DOHH2 (cell line): Measurements from ENCODE around the gene SPACA9.

Source experiments
- H3F3A ChIP-seq: fragments of 200-600 bp; sonication (generic), shearing (Covaris generic); 2 replicates; pipeline ENCODE4 v1.6.0; 2016; ENCODE audit warnings: antibody characterized with exemption, mild to moderate bottlenecking; ENCODE audit not compliant: control insufficient read depth, insufficient read depth
- H3K27ac ChIP-seq: fragments of 200-600 bp; sonication (generic); 2 replicates; pipeline ENCODE4 v1.5.1; 2014; ENCODE audit warnings: low read depth, mild to moderate bottlenecking, low read length, moderate library complexity
- H3K27me3 ChIP-seq: fragments of 200-600 bp; sonication (generic); 2 replicates; pipeline ENCODE4 v1.6.1; 2014; ENCODE audit warnings: mild to moderate bottlenecking, low read length, mixed read lengths; ENCODE audit not compliant: control insufficient read depth
- H3K36me3 ChIP-seq: fragments of 200-600 bp; sonication (generic); 2 replicates; pipeline ENCODE4 v1.6.1; 2014; ENCODE audit warnings: mild to moderate bottlenecking, low read length, moderate library complexity, mixed read lengths; ENCODE audit not compliant: control insufficient read depth
- H3K4me1 ChIP-seq: fragments of 200-600 bp; sonication (generic); 2 replicates; pipeline ENCODE4 v1.6.1; 2014; ENCODE audit warnings: mild to moderate bottlenecking, low read length, mixed read lengths; ENCODE audit not compliant: control insufficient read depth
- H3K4me2 ChIP-seq: fragments of 200-600 bp; sonication (generic); 2 replicates; pipeline ENCODE4 v1.6.0; 2014; ENCODE audit warnings: mild to moderate bottlenecking, low read length, moderate library complexity
- H3K4me3 ChIP-seq: fragments of 200-600 bp; sonication (generic); 2 replicates; pipeline ENCODE4 v1.5.1; 2014; ENCODE audit warnings: mild to moderate bottlenecking, low read length, mixed read lengths
- H3K79me2 ChIP-seq: fragments of 200-600 bp; sonication (generic); 2 replicates; pipeline ENCODE4 v1.6.1; 2014; ENCODE audit warnings: mild to moderate bottlenecking, low read length, mixed read lengths; ENCODE audit not compliant: control insufficient read depth
- H3K9me2 ChIP-seq: fragments of 200-600 bp; sonication (generic); replicated peaks from 2 replicates; pipeline ENCODE4 v1.6.1; 2014; ENCODE audit warnings: mild to moderate bottlenecking, low read length, mixed read lengths; ENCODE audit not compliant: control insufficient read depth
- H3K9me3 ChIP-seq: fragments of 200-600 bp; sonication (generic); 2 replicates; pipeline ENCODE4 v1.6.1; 2014; ENCODE audit warnings: antibody characterized with exemption, low read length, mixed read lengths; ENCODE audit not compliant: control insufficient read depth, insufficient read depth
- H4K20me1 ChIP-seq: fragments of 200-600 bp; sonication (generic); 2 replicates; pipeline ENCODE4 v1.6.0; 2014; ENCODE audit warnings: low read depth, mild to moderate bottlenecking, antibody characterized with exemption, low read length, moderate library complexity; ENCODE audit not compliant: control insufficient read depth, insufficient read depth
- EZH2phosphoT487 ChIP-seq: fragments of 200-600 bp; sonication (generic); IDR thresholded peaks from 2 replicates; pipeline ENCODE4 v1.6.1; 2017; ENCODE audit warnings: borderline replicate concordance, mild to moderate bottlenecking, antibody characterized with exemption, low read length, moderate library complexity, mixed read lengths
- TF ChIP-seq, protein P1 (sequence below): fragments of 200-600 bp; sonication (generic); IDR thresholded peaks from one replicate; pipeline ENCODE4 v1.5.1; 2014; ENCODE audit warnings: antibody characterized with exemption, mild to moderate bottlenecking, low read depth, low read length; ENCODE audit not compliant: poor library complexity, severe bottlenecking

The SPACA9 gene

DNA sequence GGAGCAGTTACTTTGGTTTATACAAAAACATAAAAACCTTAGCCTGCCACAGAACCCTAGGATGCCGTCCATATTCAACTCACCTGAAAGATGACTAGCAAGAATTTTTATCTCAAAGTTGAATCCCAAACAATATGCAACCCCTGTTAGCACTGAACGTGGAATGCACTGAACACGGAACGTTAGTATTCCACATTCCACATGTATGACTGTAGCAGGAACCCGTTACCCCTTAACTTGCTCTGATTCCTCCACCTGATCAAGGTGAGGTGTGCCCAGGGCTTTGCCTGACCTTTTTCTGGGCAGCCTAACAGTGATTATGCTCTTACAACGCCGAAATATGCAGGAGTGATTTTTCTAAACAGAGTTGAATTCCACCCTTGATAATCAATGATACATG lies 44.4 kb upstream of the SPACA9 start:
- TF ChIP-seq, protein P1, sequence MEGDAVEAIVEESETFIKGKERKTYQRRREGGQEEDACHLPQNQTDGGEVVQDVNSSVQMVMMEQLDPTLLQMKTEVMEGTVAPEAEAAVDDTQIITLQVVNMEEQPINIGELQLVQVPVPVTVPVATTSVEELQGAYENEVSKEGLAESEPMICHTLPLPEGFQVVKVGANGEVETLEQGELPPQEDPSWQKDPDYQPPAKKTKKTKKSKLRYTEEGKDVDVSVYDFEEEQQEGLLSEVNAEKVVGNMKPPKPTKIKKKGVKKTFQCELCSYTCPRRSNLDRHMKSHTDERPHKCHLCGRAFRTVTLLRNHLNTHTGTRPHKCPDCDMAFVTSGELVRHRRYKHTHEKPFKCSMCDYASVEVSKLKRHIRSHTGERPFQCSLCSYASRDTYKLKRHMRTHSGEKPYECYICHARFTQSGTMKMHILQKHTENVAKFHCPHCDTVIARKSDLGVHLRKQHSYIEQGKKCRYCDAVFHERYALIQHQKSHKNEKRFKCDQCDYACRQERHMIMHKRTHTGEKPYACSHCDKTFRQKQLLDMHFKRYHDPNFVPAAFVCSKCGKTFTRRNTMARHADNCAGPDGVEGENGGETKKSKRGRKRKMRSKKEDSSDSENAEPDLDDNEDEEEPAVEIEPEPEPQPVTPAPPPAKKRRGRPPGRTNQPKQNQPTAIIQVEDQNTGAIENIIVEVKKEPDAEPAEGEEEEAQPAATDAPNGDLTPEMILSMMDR, result no peak
- no peak for TF ChIP-seq EZH2phosphoT487
- Histone ChIP-seq H3F3A (no peaks in the 10 kb centered on the region), H3K27ac (no peak overlapping the region), H3K4me1 (no peaks in the 10 kb centered on the region), H4K20me1 (no peaks in the 10 kb centered on the region), H3K27me3 (peaks cover 4% of the 10 kb centered on the region; the same call in 1 of the 2 replicates), H3K9me2 (no peaks in the 10 kb centered on the region), H3K36me3 (no peaks in the 10 kb centered on the region), H3K4me2 (no peak overlapping the region), H3K79me2 (no peaks in the 10 kb centered on the region), H3K4me3 (no peak overlapping the region), H3K9me3 (no peaks in the 10 kb centered on the region)

DNA sequence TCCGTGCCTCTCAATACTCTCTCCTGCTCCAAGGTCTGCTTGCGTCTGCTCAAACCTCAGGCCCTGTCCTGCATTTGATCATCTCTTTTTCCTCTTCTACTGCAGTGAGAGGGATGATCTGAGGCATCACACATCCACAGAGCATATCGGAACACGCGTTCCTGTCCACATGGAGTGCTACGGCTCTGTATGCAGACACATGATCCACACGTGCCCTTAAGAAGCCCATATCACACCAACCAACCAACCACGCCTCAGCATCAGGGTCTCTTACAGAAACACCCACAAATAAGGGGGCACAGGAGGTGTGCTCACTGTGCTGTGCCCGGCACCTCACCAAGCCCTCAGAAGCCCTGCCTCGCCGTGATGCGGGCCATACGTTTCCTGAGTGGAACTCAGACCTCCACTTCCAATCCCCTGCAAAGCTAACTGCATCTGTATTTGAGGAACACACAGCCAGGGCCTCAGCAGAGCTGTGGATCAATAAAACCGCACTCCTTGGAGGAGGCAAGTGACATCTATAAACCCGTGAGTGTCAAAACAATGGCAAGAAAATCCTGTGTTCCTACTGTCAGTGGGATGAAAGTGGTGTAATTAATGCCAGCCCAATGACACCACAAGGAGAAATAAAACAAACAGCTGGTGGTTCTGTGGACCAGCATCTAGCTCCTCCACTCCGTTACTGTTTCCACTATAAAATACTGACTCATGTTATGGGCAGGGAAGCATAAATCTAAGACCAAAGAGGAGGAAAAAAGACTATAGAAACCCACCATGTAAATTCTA lies 41.0 kb upstream of the SPACA9 start:
- Histone ChIP-seq H3K79me2 (no peaks in the 10 kb centered on the region), H3K36me3 (no peaks in the 10 kb centered on the region), H4K20me1 (no peaks in the 10 kb centered on the region), H3K4me1 (no peaks in the 10 kb centered on the region), H3K9me3 (no peaks in the 10 kb centered on the region), H3K4me2 (no peak overlapping the region), H3K9me2 (no peaks in the 10 kb centered on the region), H3K27ac (no peak overlapping the region), H3K4me3 (no peak overlapping the region), H3F3A (no peaks in the 10 kb centered on the region), H3K27me3 (peaks cover 4% of the 10 kb centered on the region; the same call in 1 of the 2 replicates)
- TF ChIP-seq, protein P1, result no peak
- TF ChIP-seq EZH2phosphoT487, result no peak

DNA sequence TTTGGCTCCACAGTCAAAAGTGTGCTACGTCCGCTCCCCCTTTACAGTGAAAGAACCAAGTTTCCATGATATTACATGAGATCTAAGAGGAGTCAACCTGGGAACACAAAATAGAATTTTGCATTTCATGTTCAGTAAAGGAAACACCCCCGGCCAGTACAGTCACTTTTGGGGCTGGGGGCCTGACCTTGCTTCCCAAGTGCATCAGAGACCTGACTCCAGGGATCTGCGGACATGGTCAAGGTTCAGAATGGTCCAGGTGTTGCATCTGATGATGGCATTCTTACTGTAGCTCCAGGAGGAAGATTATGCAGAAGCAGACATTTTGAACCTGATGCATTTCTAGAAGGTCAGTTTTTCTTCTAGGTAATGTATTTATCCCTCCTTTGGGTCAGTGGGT lies 40.4 kb upstream of the SPACA9 start:
- Histone ChIP-seq H3K4me1 (no peaks in the 10 kb centered on the region), H3K27me3 (peaks cover 4% of the 10 kb centered on the region; the same call in 1 of the 2 replicates), H3K9me2 (no peaks in the 10 kb centered on the region), H4K20me1 (no peaks in the 10 kb centered on the region), H3K36me3 (no peaks in the 10 kb centered on the region), H3K9me3 (no peaks in the 10 kb centered on the region), H3K4me2 (no peak overlapping the region), H3F3A (no peaks in the 10 kb centered on the region), H3K79me2 (no peaks in the 10 kb centered on the region), H3K4me3 (no peak overlapping the region), H3K27ac (no peak overlapping the region)
- TF ChIP-seq EZH2phosphoT487, result no peak
- TF ChIP-seq, protein P1, result no peak
